Mucosa of stomach (tissue), 1 donor: ENCODE results near the gene MEMO1.

Source experiments
- H3K27me3 ChIP-seq: one replicate; pipeline ENCODE4 v1.7.0; 2013; ENCODE audit warnings: mild to moderate bottlenecking, low read length; ENCODE audit not compliant: control insufficient read depth, insufficient read depth
- H3K36me3 ChIP-seq: one replicate; pipeline ENCODE4 v1.7.0; 2013; ENCODE audit warnings: low read length; ENCODE audit not compliant: control insufficient read depth, insufficient read depth
- H3K4me1 ChIP-seq: one replicate; pipeline ENCODE4 v1.7.0; 2013; ENCODE audit warnings: mild to moderate bottlenecking, low read length; ENCODE audit not compliant: control insufficient read depth, insufficient read depth
- H3K4me3 ChIP-seq: one replicate; pipeline ENCODE4 v1.7.0; 2013; ENCODE audit warnings: low read length
- H3K9ac ChIP-seq: one replicate; pipeline ENCODE4 v1.7.0; 2013; ENCODE audit warnings: mild to moderate bottlenecking, low read length, moderate library complexity
- H3K9me3 ChIP-seq: one replicate; pipeline ENCODE4 v1.7.0; 2013; ENCODE audit warnings: mild to moderate bottlenecking, low read length, moderate library complexity; ENCODE audit not compliant: control insufficient read depth
- donor health status: Pancreatic carcinoma.

Gene MEMO1

GRCh38 chr2:31828891-31829290 is 181.9 kb downstream of the MEMO1 start:
- no peaks in the 10 kb centered on the region for H3K36me3 ChIP-seq
- H3K27me3 ChIP-seq = no peaks in the 10 kb centered on the region
- no peaks in the 10 kb centered on the region for H3K4me1 ChIP-seq
- H3K9ac ChIP-seq = no peak overlapping the region
- no peaks in the 10 kb centered on the region for H3K9me3 ChIP-seq
- no peak overlapping the region for H3K4me3 ChIP-seq

GRCh38 chr2:31823558-31823957 is 187.2 kb downstream of the MEMO1 start:
- no peaks in the 10 kb centered on the region for H3K4me1 ChIP-seq
- no peaks in the 10 kb centered on the region for H3K9me3 ChIP-seq
- H3K36me3 ChIP-seq = no peaks in the 10 kb centered on the region
- H3K27me3 ChIP-seq = no peaks in the 10 kb centered on the region
- H3K9ac ChIP-seq = no peak overlapping the region
- no peak overlapping the region for H3K4me3 ChIP-seq

DNA sequence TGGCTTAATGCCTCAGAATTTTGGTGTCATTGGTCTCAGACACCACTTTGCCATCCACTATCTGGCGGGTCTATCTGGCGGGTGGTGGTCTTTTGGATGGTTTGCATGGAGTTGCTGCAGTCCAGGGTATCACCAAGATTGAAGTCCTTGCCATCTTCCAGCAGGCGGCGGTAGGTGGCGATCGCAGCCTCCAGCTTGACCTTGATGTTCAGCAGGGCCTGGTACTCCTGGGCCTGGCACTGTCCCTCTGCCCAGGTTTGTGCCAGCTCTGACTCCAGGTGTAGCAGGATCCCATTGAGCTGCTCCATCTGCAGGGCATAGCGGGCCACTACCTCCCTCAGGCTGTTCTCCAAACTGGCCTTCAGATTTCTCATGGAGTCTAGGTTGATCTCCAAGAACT is 188.2 kb downstream of the MEMO1 start:
- Histone ChIP-seq H3K36me3 (no peaks in the 10 kb centered on the region), H3K4me3 (no peak overlapping the region), H3K27me3 (no peaks in the 10 kb centered on the region), H3K9ac (no peak overlapping the region), H3K9me3 (no peaks in the 10 kb centered on the region), H3K4me1 (no peaks in the 10 kb centered on the region)
